WERI-Rb-1 (cell line): Measurements from ENCODE around the gene COG4.
A peak's percentile ranks its signal among the peaks of the same experiment; 100 is the strongest.

ENCODE experiments used
- DNase-seq: peaks from one replicate; pipeline ENCODE4 v3.0.0-alpha.2; 2020
- H3K27ac ChIP-seq: fragments of 250-450 bp; sonication (Bioruptor Pico); 2 replicates; pipeline ENCODE4 v1.5.1; 2020; ENCODE audit warnings: mild to moderate bottlenecking, moderate library complexity
- H3K27me3 ChIP-seq: fragments of 250-450 bp; sonication (Bioruptor Pico); 2 replicates; pipeline ENCODE4 v1.5.1; 2021; ENCODE audit warnings: mild to moderate bottlenecking, low read depth, moderate library complexity; ENCODE audit not compliant: insufficient read depth, severe bottlenecking
- H3K36me3 ChIP-seq: fragments of 250-450 bp; sonication (Bioruptor Pico); 2 replicates; pipeline ENCODE4 v1.5.1; 2020; ENCODE audit warnings: mild to moderate bottlenecking, moderate library complexity
- H3K4me3 ChIP-seq: 2 replicates; pipeline ENCODE4 v1.5.1; 2011; ENCODE audit warnings: low read depth, mild to moderate bottlenecking, control low read depth, low read length
- H3K9me3 ChIP-seq: fragments of 250-450 bp; sonication (Bioruptor Pico); 2 replicates; pipeline ENCODE4 v1.5.1; 2021; ENCODE audit warnings: mild to moderate bottlenecking, moderate library complexity; ENCODE audit not compliant: severe bottlenecking
- CTCF ChIP-seq: IDR thresholded peaks from 2 replicates; pipeline ENCODE4 v1.5.1; 2011; ENCODE audit warnings: low read depth, mild to moderate bottlenecking, control low read depth, inconsistent platforms, low read length

Gene COG4

GRCh38 chr16:70510216-70510615 is 13.1 kb downstream of the COG4 start:
- Histone ChIP-seq H3K9me3 (no peaks in the 10 kb centered on the region), H3K27ac (no peak overlapping the region), H3K27me3 (no peaks in the 10 kb centered on the region), H3K4me3 (no peak overlapping the region), H3K36me3 (peaks cover 74% of the 10 kb centered on the region)
- TF ChIP-seq CTCF: no peak
- DNase-seq: no peak

GRCh38 chr16:70508752-70509151 is 14.6 kb downstream of the COG4 start:
- no peak for DNase-seq
- peaks cover 70% of the 10 kb centered on the region for H3K36me3 ChIP-seq
- no peaks in the 10 kb centered on the region for H3K9me3 ChIP-seq
- no peaks in the 10 kb centered on the region for H3K27me3 ChIP-seq
- no peak overlapping the region for H3K27ac ChIP-seq
- 0 out of 2 replicates have a peak, but pooled peaks have one; percentile 4 for TF ChIP-seq CTCF
- no peak overlapping the region for H3K4me3 ChIP-seq

- no peaks in the 10 kb centered on the region for H3K27me3 ChIP-seq
- H3K9me3 ChIP-seq: no peaks in the 10 kb centered on the region
- DNase-seq: no peak
- peaks cover 55% of the 10 kb centered on the region for H3K36me3 ChIP-seq
- H3K4me3 ChIP-seq: no peak overlapping the region
- no peak for TF ChIP-seq CTCF
- peak overlapping the region; percentile 86 for H3K27ac ChIP-seq
Measured at GRCh38 chr16:70496513-70496912, 26.8 kb downstream of the COG4 start.

- no peaks in the 10 kb centered on the region for H3K27me3 ChIP-seq
- H3K36me3 ChIP-seq: peaks cover 52% of the 10 kb centered on the region
- H3K4me3 ChIP-seq: no peak overlapping the region
- H3K9me3 ChIP-seq: no peaks in the 10 kb centered on the region
- H3K27ac ChIP-seq: peak overlapping the region; percentile 86
- DNase-seq: peak; percentile 77
- TF ChIP-seq CTCF: no peak
Measured at GRCh38 chr16:70495425-70496182, 27.8 kb downstream of the COG4 start.

GRCh38 chr16:70494777-70495176 is 28.6 kb downstream of the COG4 start:
- TF ChIP-seq CTCF: no peak
- H3K27me3 ChIP-seq: no peaks in the 10 kb centered on the region
- DNase-seq: no peak
- no peak overlapping the region for H3K4me3 ChIP-seq
- no peaks in the 10 kb centered on the region for H3K9me3 ChIP-seq
- peak overlapping the region; percentile 86 for H3K27ac ChIP-seq
- peaks cover 54% of the 10 kb centered on the region for H3K36me3 ChIP-seq
